IMR-90 (cell line): ENCODE measurements around the gene POLG2. TPM values are rescaled to one million over a fixed set of nuclear protein-coding genes. Genes with fewer than 3 reads are reported as not detected.

ENCODE experiments used
- ATAC-seq: fragments of 200-7000 bp; cut with Tn5 transposase; 2 replicates; pipeline ENCODE4 v1.9.1; 2020; ENCODE audit warnings: low read depth, mild to moderate bottlenecking, moderate library complexity
- BruUV-seq: library from RNA; stranded (reverse); fragments of 400-500 nt; replicated peaks from 2 replicates; lab custom pipeline; 2021; lab: Mats Ljungman, UMichigan
- CTCF ChIA-PET: fragments of 300-600 bp; formaldehyde crosslinking; extraction: SDS; loops from one replicate; lab custom pipeline; 2021; ENCODE audit warnings: antibody characterized with exemption; lab: Yijun Ruan, JAX
- POLR2A ChIA-PET: fragments of 300-600 bp; sonication (Branson Sonifier 250); formaldehyde crosslinking; loops from one replicate; lab custom pipeline; 2022; ENCODE audit warnings: antibody characterized with exemption; ENCODE audit not compliant: unreplicated experiment; lab: Charles Lee
- DNase-seq: peaks from one replicate; pipeline ENCODE4 v3.0.0; 2013
- H2AFZ ChIP-seq: replicated peaks from 2 replicates; pipeline ENCODE3; 2013; ENCODE audit warnings: low read length, mild to moderate bottlenecking; ENCODE audit not compliant: poor library complexity
- H2AK5ac ChIP-seq: 2 replicates; pipeline ENCODE4 v1.6.1; 2013; ENCODE audit warnings: low read depth, low read length, inconsistent platforms
- H2AK9ac ChIP-seq: replicated peaks from 2 replicates; pipeline ENCODE3; 2013; ENCODE audit warnings: mild to moderate bottlenecking, low read depth, low read length, moderate library complexity; ENCODE audit not compliant: poor library complexity
- H2BK120ac ChIP-seq: 2 replicates; pipeline ENCODE4 v1.6.1; 2013; ENCODE audit warnings: low read depth, low read length, inconsistent platforms
- H2BK15ac ChIP-seq: 3 replicates; pipeline ENCODE4 v1.6.1; 2013; ENCODE audit warnings: low read depth, low read length, inconsistent platforms
- H2BK20ac ChIP-seq: 2 replicates; pipeline ENCODE4 v1.6.1; 2013; ENCODE audit warnings: low read depth, mild to moderate bottlenecking, inconsistent platforms, low read length, moderate library complexity
- H2BK5ac ChIP-seq: 2 replicates; pipeline ENCODE4 v1.6.1; 2013; ENCODE audit warnings: mild to moderate bottlenecking, low read depth, low read length, inconsistent platforms; ENCODE audit not compliant: poor library complexity, severe bottlenecking
- H3K14ac ChIP-seq: replicated peaks from 2 replicates; pipeline ENCODE4 v1.6.1; 2013; ENCODE audit warnings: low read depth, low read length, inconsistent platforms
- H3K18ac ChIP-seq: 2 replicates; pipeline ENCODE4 v1.6.1; 2013; ENCODE audit warnings: low read depth, low read length, control low read depth
- H3K23ac ChIP-seq: 2 replicates; pipeline ENCODE4 v1.6.1; 2013; ENCODE audit warnings: low read depth, low read length, inconsistent platforms
- H3K27ac ChIP-seq: 2 replicates; pipeline ENCODE4 v1.5.1; 2013; ENCODE audit warnings: mild to moderate bottlenecking, control low read depth, low read length; ENCODE audit not compliant: insufficient read depth
- H3K27me3 ChIP-seq: 2 replicates; pipeline ENCODE4 v1.6.1; 2013; ENCODE audit warnings: low read length; ENCODE audit not compliant: control insufficient read depth, insufficient read depth
- H3K36me3 ChIP-seq: 2 replicates; pipeline ENCODE4 v1.6.1; 2013; ENCODE audit warnings: low read length, mixed read lengths; ENCODE audit not compliant: control insufficient read depth, insufficient read depth
- H3K4ac ChIP-seq: 2 replicates; pipeline ENCODE4 v1.6.1; 2013; ENCODE audit warnings: low read depth, low read length, inconsistent platforms
- H3K4me1 ChIP-seq: 2 replicates; pipeline ENCODE4 v1.6.1; 2013; ENCODE audit warnings: low read length, mixed read lengths; ENCODE audit not compliant: control insufficient read depth, insufficient read depth
- H3K4me2 ChIP-seq: 2 replicates; pipeline ENCODE4 v1.6.1; 2013; ENCODE audit warnings: low read depth, mild to moderate bottlenecking, control low read depth, low read length, moderate library complexity
- H3K4me3 ChIP-seq: 2 replicates; pipeline ENCODE4 v1.5.1; 2013; ENCODE audit warnings: low read depth, mild to moderate bottlenecking, control low read depth, low read length, moderate library complexity; ENCODE audit not compliant: insufficient read depth
- H3K56ac ChIP-seq: 2 replicates; pipeline ENCODE4 v1.6.1; 2013; ENCODE audit warnings: low read length, inconsistent platforms; ENCODE audit not compliant: insufficient read depth; ENCODE audit errors: extremely low read depth
- H3K79me1 ChIP-seq, 2 experiments: 2 replicates each; pipeline ENCODE4 v1.6.1; 2013; ENCODE audit warnings: low read length in 2 of 2, inconsistent platforms in 1 of 2, low read depth in 1 of 2
- H3K9ac ChIP-seq: 2 replicates; pipeline ENCODE4 v1.6.1; 2013; ENCODE audit warnings: low read depth, low read length, control low read depth
- H3K9me1 ChIP-seq: 2 replicates; pipeline ENCODE4 v1.6.1; 2013; ENCODE audit warnings: low read length, inconsistent platforms; ENCODE audit not compliant: insufficient read depth
- H3K9me3 ChIP-seq: 2 replicates; pipeline ENCODE4 v1.6.1; 2013; ENCODE audit warnings: low read length; ENCODE audit not compliant: control insufficient read depth, insufficient read depth
- H4K20me1 ChIP-seq: 2 replicates; pipeline ENCODE4 v1.6.1; 2013; ENCODE audit warnings: low read length, inconsistent platforms; ENCODE audit not compliant: insufficient read depth
- H4K5ac ChIP-seq: 2 replicates; pipeline ENCODE4 v1.6.1; 2013; ENCODE audit warnings: mild to moderate bottlenecking, low read depth, low read length, control low read depth
- H4K8ac ChIP-seq, 2 experiments: 2 replicates each; pipeline ENCODE4 v1.6.1; 2013; ENCODE audit warnings: low read depth in 2 of 2, low read length in 2 of 2, control low read depth in 1 of 2, inconsistent platforms in 1 of 2
- H4K91ac ChIP-seq: 2 replicates; pipeline ENCODE4 v1.6.1; 2013; ENCODE audit warnings: low read depth, low read length, inconsistent platforms; ENCODE audit not compliant: insufficient read depth
- CEBPB ChIP-seq: IDR thresholded peaks from 2 replicates; pipeline ENCODE4 v1.6.1; 2012; ENCODE audit warnings: low read depth, low read length, improper control_type of control experiment
- CHD1 ChIP-seq: IDR thresholded peaks from 2 replicates; pipeline ENCODE4 v1.6.1; 2012; ENCODE audit warnings: low read depth, low read length, improper control_type of control experiment
- ELK1 ChIP-seq: fragments of 150-350 bp; IDR thresholded peaks from 2 replicates; pipeline ENCODE4 v1.6.1; 2016; ENCODE audit warnings: low read depth, mild to moderate bottlenecking, low read length, moderate library complexity, borderline replicate concordance
- MAFK ChIP-seq: IDR thresholded peaks from 2 replicates; pipeline ENCODE4 v1.6.1; 2012; ENCODE audit warnings: low read depth, low read length, improper control_type of control experiment
- SMC3 ChIP-seq: fragments of 150-350 bp; IDR thresholded peaks from 2 replicates; pipeline ENCODE4 v1.6.1; 2016; ENCODE audit warnings: low read depth, mild to moderate bottlenecking, antibody characterized with exemption, low read length, moderate library complexity
- USF2 ChIP-seq: fragments of 150-350 bp; IDR thresholded peaks from 2 replicates; pipeline ENCODE4 v1.6.1; 2017; ENCODE audit warnings: mild to moderate bottlenecking, antibody characterized with exemption, low read length, low read depth
- WGBS, 2 experiments: methylation state at CpG; one replicate each; pipeline versions ENCODE4 v1.1.5 to v1.1.7; 2013; ENCODE audit warnings: missing lambda C conversion rate in 2 of 2; ENCODE audit not compliant: insufficient read length in 1 of 2; ENCODE audit errors: extremely low coverage in 2 of 2; 5-methylcytosine and 5-hydroxymethylcytosine counted together
- dilution Hi-C: fragments of 300-500 bp; cut with HindIII; formaldehyde crosslinking; loops from one replicate; pipeline ENCODE4 v1.14.3; 2018; ENCODE audit warnings: low sequenced_read_pairs; ENCODE audit not compliant: unreplicated experiment
- in situ Hi-C: fragments of 300-500 bp; cut with MboI; formaldehyde crosslinking; loops from 3 replicates; pipeline ENCODE4 v1.14.3; 2019; ENCODE audit warnings: low sequenced_read_pairs, inconsistent platforms, mixed read lengths
- intact Hi-C: fragments of 100-400 bp; cut with micrococcal nuclease; formaldehyde crosslinking; loops from 2 replicates; pipeline ENCODE4 v1.10.0; 2022
- polyA plus RNA-seq, 3 experiments: library from polyadenylated mRNA; depleted of rRNA; stranded (reverse); fragments of >200 nt; gene quantifications; 2 replicates each; pipeline ENCODE4 v1.2.3, GENCODE V29; 2012; ENCODE audit warnings: low replicate concordance in 1 of 3
- total RNA-seq: library from RNA; depleted of rRNA; stranded (reverse); fragments of >200 nt; gene quantifications from 2 replicates; pipeline ENCODE4 v1.2.3, GENCODE V29; 2012

Gene POLG2
- total and polyA plus RNA-seq, 2 of the 4 experiments (the other 2 are of a cell fraction), result 7.0 to 7.7 TPM

- peak; percentile 21; the same call in 1 of the 2 replicates for TF ChIP-seq SMC3
- TF ChIP-seq CEBPB, result no peak
- no peak; the same call in 1 of the 2 replicates for TF ChIP-seq CHD1
- no peak for TF ChIP-seq ELK1
Observed at GRCh38 chr17:64496786-64497564, at the start of gene POLG2 (continued).

GRCh38 chr17:64544742-64545141 lies 47.9 kb upstream of the POLG2 start:
- no peak for TF ChIP-seq USF2
- peak; percentile 85 for TF ChIP-seq MAFK
- no peak for TF ChIP-seq CEBPB
- in situ Hi-C loops (no loop called here), intact Hi-C loops (no loop called here), dilution Hi-C loops (no loop called here)
- Histone ChIP-seq H4K20me1 (peaks cover 56% of the 10 kb centered on the region), H3K4me1 (peaks cover 2% of the 10 kb centered on the region; the same call in 1 of the 2 replicates), H3K4ac (no peak overlapping the region), H3K4me3 (no peak overlapping the region), H3K9me3 (no peaks in the 10 kb centered on the region), H4K5ac (no peak overlapping the region), H2AK5ac (no peak overlapping the region), H4K8ac (no peak overlapping the region), H2BK15ac (no peak overlapping the region), H3K23ac (no peak overlapping the region), H4K91ac (no peak overlapping the region), H2AK9ac (no peak overlapping the region), H2BK20ac (no peak overlapping the region), H3K56ac (no peak overlapping the region), H3K27me3 (no peaks in the 10 kb centered on the region), H3K14ac (no peak overlapping the region), H3K79me1 (peaks cover 41 to 57% of the 10 kb centered on the region in 2 experiments), H3K27ac (no peak overlapping the region), H2AFZ (no peak overlapping the region), H2BK5ac (no peak overlapping the region), H3K36me3 (peaks cover 46% of the 10 kb centered on the region), H3K9ac (no peak overlapping the region), H2BK120ac (no peak overlapping the region), H3K9me1 (peaks cover 4% of the 10 kb centered on the region; the same call in 1 of the 2 replicates), H3K18ac (no peak overlapping the region), H3K4me2 (no peak overlapping the region)
- BruUV-seq, result no TSS peak
- ChIA-PET POLR2A (no interaction called here), CTCF (no interaction called here)
- no peak for ATAC-seq
- no peak for DNase-seq
- WGBS, 2 experiments, result no CpG with 5 or more reads among the region's 2 CpGs
